GM19452 (cell line): ENCODE measurements around the gene NEGR1.

Experiments used
- ATAC-seq: cut with Tn5 transposase; IDR thresholded peaks from one replicate; pipeline ENCODE4 v1.9.1; 2021; ENCODE audit not compliant: unreplicated experiment

NEGR1 gene

DNA sequence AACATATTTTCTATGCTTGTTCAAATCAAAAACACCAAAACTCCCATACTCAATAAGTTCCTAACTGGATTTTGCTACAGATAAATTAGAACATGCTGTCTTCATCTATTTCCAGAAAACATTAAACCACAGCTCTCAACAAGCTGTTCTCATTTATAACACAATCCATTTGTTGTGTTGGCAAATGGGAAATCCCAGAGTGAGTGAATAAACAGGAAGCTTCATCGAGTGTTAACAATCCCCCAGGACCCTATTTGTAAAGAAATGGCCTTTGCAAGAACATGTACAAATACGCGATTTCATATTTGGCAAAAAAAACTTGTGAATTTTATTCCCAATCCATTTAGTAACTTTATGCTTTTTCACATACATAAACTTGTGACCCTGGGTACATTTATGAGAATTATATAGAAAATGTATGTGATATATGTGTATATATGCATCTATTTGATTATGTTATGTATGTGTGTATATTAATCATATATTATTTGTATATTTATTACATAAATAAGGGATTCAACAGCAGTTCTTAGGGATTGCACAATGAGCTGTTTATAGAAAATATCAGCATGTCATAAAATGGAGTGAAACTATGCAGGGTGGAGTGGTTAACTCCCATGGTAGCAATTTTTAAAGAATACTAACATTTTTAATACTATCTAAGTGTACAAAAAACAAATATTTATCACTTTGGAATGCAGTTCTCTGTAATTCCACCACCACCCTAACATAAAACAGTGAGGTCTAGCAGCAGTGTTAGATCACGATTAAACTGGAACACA is 160.0 kb downstream of the NEGR1 start:
- no peak for ATAC-seq

GRCh38 chr1:72119491-72119890 is 162.8 kb downstream of the NEGR1 start:
- ATAC-seq = no peak

DNA sequence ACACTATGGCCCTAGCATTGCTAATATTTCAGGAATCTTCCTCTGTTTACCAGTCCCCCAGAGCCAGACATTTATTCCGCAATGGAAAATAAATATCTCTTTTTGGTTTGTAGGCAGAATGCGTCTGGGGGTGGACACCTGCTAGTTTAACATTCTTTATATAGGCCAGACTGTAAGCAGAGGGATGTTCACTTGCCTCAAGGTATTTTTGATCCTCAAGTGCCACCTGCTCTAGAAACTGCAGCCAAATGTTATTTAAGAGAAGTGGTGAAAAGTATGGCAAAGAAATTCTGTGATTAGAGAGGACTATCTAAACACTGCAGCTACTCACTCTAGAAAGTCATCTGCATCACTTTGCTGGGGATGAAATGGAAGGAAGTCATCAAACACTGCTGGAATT is 164.7 kb downstream of the NEGR1 start:
- ATAC-seq = no peak

- no peak for ATAC-seq
Measured at GRCh38 chr1:72115290-72115689, 167.0 kb downstream of the NEGR1 start.

DNA sequence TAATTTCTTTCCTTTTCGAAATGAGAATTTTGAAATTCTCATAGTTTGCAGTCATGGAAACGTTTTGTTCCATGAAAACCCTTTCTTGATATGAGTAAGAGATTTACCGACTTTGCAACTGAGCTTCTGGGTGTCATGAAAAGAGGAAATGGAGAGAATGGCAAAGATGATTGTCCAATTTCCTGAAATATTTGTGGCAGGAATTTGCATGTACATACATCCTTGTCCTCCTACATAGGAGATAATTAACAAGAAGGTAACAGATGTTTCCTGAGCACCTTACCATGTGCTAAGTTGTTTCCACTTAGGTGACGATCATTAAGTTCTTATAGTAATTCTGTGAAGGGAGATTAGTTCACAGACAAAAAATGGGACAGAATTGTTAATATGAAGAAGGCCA is 170.7 kb downstream of the NEGR1 start:
- no peak for ATAC-seq

- ATAC-seq = no peak
Measured at GRCh38 chr1:72109916-72110315, 172.4 kb downstream of the NEGR1 start.

GRCh38 chr1:72105201-72105600 is 177.1 kb downstream of the NEGR1 start:
- no peak for ATAC-seq

DNA sequence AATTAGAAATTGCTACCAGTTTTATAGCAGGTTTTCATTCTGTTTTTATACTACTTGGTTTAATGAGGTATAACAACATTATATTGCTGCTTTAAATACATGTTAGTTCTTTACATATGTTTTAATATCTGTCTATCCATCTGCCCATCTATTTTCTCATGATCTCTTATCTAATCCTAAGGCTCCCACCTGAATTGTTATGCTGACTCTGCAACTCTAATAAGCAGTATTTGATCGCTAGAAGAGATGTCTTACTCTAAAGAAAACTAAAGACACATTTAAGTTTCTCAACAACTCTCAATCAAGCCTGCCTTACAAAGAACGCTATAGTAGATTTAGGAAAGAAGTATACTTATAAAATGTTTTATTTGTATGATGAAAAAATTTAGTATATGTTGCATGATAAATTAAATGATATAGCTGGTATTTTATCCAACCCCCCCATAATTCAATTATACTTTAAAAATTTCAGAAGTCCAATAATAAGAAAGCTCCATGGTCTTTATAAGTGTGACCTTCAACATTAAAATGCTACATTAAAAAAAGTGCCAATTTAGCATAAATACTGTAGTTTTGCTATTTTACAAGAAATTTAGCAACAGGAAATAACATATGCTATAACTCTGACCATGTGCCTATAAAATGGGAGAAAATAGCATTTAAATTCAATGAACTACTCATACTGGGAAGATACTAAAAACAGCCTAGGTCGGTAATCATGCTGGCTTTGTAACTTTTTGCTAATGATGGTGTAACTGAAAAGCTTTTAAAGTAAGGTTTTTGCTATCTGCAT is 180.3 kb downstream of the NEGR1 start:
- no peak for ATAC-seq

- no peak for ATAC-seq
Measured at GRCh38 chr1:72100771-72101170, 181.6 kb downstream of the NEGR1 start.

DNA sequence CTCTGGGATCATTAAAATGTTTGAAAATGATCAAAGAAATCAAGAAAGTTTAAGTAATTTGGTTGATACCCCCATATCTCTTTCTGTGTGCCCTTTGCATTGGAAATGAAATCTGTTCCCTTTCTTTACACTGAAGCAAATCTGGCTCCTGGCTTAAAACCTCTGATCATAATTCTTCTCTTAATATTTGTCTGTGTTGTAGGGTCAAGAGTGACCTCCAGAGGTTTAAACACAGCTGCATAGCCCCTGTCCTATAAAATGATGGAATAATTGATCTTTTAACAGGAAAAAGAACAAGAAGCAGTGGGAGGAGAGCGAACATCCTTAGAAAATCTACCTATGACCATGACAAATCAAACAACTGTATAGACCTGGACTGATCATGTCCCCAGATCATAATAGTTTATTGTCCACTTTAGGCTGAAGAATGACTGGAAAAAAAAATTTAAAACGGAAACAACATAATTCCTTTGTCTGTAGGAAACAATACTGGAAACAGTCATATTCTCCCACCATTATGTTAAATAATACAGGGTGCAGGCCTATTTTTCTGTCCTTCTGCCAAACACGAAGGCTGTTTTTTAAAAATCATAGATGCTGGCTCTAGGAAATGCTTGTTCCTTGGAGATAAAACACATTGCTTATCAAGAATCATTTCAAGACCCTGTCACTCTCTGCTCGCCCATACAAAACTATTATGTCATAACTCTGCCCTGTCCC is 184.3 kb downstream of the NEGR1 start:
- ATAC-seq = no peak

DNA sequence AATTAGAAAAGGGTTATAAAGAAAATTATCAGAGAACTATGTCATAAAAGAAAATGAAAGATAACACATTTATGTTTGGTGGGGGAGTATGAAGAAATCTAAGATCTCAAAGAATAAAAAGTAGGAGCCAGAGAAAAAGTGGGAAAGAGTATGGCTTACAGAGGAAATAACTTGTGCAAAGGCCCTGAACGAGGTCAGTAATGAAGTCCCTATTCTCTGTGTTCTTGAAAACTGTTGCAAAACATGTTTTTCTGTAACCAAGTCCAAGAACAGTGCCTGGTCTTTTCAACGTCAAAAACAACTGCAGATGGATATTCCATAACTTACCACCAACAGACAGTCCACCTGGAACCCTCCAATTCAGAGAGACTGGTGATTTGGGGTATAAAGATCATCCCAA is 188.1 kb downstream of the NEGR1 start:
- ATAC-seq = no peak

- ATAC-seq = no peak
Measured at GRCh38 chr1:72086394-72086793, 195.9 kb downstream of the NEGR1 start.

GRCh38 chr1:72075425-72075824 is 206.9 kb downstream of the NEGR1 start:
- ATAC-seq = no peak

DNA sequence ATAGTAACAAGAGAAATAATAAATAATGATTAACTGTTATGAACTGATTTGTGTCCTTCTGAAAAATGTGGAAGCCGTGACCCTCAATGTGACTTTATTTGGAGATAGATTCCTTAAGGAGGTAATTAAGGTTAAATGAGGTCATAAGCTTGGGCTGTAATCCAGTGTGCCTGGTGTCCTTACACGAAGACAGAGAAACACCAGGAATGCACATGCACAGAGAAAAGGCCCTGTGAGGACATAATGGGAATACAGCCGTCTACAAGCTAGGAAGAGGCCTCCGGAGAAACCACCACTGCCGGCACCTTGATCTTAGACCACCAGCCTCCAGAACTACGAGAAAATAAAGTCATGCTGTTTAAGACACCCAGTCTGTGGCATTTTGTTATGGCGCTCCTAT is 215.9 kb downstream of the NEGR1 start:
- ATAC-seq = no peak

DNA sequence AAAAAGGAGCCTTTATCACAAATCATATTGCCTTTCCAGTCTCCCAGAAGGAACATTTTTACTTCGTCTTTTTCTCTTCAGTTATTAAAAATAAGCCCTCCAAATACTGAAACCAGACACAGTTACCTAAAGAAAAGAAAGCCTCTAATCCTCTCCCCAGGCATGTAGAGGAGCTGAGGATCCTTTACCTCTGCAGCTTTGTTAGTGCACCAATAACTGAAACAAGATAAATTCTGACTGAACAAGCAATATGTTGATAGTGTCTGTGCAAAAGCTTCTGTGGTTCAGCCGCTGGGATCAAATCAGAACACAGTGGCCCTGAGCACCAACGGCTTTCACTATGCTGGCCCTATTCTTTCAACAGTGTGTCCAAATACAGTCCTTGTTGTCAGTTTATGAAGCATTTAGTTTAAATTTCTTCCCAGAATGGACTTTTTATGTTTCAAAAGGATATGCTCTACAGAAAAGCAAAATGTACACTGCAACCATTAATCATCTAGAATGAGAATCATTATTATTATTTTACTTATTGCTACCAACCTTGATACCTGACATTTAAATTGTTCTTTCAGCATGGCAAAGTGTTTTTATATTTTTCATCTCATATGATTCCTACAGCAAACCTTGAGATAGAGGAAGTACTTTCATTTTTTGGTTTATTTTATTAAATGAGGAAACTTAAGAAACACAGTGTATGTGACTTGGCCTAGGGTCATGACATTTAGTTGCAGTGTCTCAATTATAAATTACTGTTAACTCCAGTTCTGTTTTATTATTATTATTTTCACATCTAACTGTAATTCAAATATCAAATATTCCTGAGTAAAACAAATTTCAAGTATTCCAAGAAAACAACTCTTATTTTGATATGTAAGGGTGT is 217.9 kb downstream of the NEGR1 start:
- ATAC-seq = no peak

GRCh38 chr1:72063364-72064044 is 218.8 kb downstream of the NEGR1 start:
- ATAC-seq = no peak

- ATAC-seq = no peak
Measured at GRCh38 chr1:72062584-72062983, 219.8 kb downstream of the NEGR1 start.

DNA sequence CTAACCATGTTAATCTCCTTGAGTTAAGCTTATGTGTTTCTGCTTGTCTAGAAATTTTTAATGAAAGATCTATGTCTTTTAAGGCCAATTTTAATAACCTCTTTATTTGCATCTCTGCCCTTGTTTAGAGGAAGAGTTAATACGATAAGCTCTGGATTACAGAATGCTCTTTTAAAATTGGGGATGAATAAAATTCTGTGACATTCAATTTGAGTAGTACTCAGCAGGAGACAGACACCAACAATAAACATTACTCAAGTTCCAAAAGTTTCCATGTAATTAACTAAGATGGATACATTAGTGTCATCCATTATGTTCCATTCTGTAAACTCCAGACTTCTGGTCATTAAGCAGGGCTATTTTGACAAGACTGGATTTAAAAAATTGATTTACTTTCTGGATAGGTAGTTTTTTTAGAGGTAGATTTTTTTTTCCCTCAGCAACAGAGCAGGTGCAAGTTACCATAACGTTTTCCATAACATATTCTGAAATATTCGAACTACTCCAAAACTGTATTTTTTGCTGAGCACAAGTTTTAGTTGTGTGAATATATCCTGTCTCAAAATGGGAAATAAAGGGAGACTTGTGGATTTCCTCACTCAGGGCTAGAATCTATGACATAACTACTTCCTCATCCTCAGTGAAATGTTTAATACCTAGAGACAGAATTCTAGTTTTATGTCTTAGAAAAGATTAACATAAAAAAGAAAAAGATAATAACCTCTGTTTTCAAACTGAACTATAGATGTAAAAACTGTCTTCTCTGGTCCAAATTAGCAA is 221.7 kb downstream of the NEGR1 start:
- ATAC-seq = no peak

DNA sequence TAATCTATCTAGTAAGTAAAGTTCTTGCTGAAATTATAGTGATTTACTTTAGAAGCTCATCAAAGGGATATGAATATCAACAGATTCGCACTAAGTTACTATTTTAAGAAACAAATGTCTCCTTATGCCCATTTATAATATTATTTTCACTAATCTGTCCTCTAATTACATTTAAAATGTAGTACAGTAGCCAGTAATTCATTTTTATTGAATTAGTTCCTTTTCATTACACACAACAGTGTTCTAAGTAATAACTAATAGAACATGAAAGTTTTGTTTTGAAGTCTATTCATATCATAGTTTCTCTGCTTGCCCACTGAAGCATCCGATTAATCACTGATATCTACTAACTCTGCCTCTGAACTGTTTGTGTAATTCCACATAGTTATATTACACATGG is 225.8 kb downstream of the NEGR1 start:
- no peak for ATAC-seq
